ENCODE measurements around the gene SLC39A8. TPM values are rescaled to one million over a fixed set of nuclear protein-coding genes. Genes with fewer than 3 reads are reported as not detected.

Gene SLC39A8
- total RNA-seq, 4 donors from 2014 or later, result 9.3 to 238 (median 147) TPM

- TF ChIP-seq CTCF (IDR thresholded peaks at IDR 0.05), result no peak
- DNase-seq (ENCODE audit: low spot score) (no peak), ATAC-seq (ENCODE audit: low FRiP score) (no peak)
These were observed 20.6 kb downstream of the SLC39A8 start for GRCh38 chr4:102324730-102325129.

GRCh38 chr4:102322736-102323135 lies 22.5 kb downstream of the SLC39A8 start:
- no peak for ATAC-seq (ENCODE audit: low FRiP score)
- TF ChIP-seq CTCF (IDR thresholded peaks at IDR 0.05), result no peak

GRCh38 chr4:102321260-102321995 lies 23.9 kb downstream of the SLC39A8 start:
- no peak for TF ChIP-seq CTCF (IDR thresholded peaks at IDR 0.05)
- DNase-seq (ENCODE audit: low spot score) (no peak), ATAC-seq (ENCODE audit: low FRiP score) (no peak)

More at GRCh38 chr4:102322736-102323135, 22.5 kb downstream of the SLC39A8 start:
- no peak for DNase-seq (ENCODE audit: low spot score)

- no peak for TF ChIP-seq CTCF (IDR thresholded peaks at IDR 0.05)
- ATAC-seq (ENCODE audit: low FRiP score), result no peak
These were observed 25.7 kb downstream of the SLC39A8 start for GRCh38 chr4:102319594-102319993.

GRCh38 chr4:102318526-102318925 lies 26.8 kb downstream of the SLC39A8 start:
- no peak for TF ChIP-seq CTCF (IDR thresholded peaks at IDR 0.05)
- DNase-seq (ENCODE audit: low spot score) (no peak), ATAC-seq (ENCODE audit: low FRiP score) (no peak)

More at GRCh38 chr4:102319594-102319993, 25.7 kb downstream of the SLC39A8 start:
- DNase-seq (ENCODE audit: low spot score), result no peak

GRCh38 chr4:102318105-102318504 lies 27.2 kb downstream of the SLC39A8 start:
- no peak for ATAC-seq (ENCODE audit: low FRiP score)
- TF ChIP-seq CTCF (IDR thresholded peaks at IDR 0.05), result no peak
- no peak for DNase-seq (ENCODE audit: low spot score)

GRCh38 chr4:102317459-102317858 lies 27.8 kb downstream of the SLC39A8 start:
- no peak for TF ChIP-seq CTCF (IDR thresholded peaks at IDR 0.05)
- DNase-seq (ENCODE audit: low spot score) (no peak), ATAC-seq (ENCODE audit: low FRiP score) (no peak)
